ENCODE measurements around the gene UGT1A6.
"Not testable (repeated sequence)": the region's sequence is repeated elsewhere in the genome, so short reads cannot be mapped to it uniquely, and the experiment has no call there.

UGT1A6 gene

GRCh38 chr2:233688341-233688740 lies 4.3 kb upstream of the UGT1A6 start:
- DNase-seq = no peak

DNA sequence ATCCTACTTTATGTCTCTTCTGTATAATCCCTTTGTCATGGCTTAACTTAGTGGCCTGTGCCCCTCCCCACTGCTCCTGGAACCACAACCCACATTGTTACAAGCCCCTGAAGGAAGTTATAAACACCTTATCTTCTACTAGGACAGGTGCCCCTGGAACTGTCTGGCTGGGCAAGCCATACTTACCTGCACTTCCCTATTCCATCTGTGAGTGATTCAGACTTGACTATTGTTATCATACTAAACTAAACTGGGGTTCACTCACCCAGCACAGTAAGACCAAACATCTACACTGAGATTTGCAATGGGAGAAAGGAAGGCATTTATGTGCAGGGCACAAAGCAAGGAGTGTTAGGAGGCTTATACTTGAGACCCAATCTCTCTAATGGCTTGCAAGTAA lies 3.7 kb upstream of the UGT1A6 start:
- DNase-seq = no peak

- DNase-seq = peak; percentile 61
Observed at GRCh38 chr2:233689501-233689900, 3.2 kb upstream of the UGT1A6 start.

GRCh38 chr2:233690444-233690843 lies 2.2 kb upstream of the UGT1A6 start:
- no peak for DNase-seq

DNA sequence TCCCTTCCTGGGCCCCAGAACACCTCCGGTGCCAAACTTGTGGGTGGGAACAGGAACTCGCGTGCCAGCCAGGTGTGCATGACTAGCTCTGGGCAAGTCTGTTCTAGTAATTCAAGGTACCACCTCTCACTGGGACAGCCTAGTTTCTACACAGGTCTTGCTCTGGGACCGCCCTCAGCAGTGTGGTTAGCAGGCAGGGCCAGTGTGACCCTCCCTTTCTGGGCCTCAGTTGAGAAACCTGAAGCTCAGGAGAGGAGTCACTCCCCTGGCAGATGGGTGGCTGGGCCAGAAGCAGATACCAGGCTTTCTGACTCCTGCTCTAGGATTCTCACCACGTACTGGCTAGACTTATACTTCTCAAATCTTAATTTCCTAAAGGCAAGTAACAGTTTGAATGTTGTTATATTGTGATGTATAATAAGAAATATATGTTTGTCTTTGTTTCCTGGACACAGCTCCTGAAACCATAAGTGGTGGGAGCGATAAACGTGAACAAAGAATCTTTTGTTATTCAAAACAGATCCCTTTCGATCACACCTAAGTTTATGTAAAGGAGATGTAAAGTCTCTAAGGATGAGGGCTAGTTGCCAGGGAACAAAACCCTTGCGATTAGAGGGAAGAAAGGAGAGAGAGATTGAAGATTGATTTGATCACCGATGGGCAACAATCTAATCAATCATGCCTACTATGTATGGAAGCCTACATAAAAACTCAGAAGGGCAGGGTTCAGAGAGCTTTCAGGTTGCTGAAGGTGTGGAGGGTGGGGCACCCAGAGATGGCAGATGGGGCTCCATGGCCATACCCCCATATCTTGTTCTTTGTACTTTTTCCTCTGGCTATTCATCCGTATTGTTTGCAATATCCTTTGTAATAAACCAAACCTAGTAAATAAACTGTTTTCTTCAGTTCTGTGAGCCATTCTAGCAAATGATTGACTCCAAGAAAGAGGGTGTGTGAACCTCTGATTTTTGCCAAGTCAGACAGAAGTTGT lies 952 bp upstream of the UGT1A6 start:
- peak; percentile 39 for DNase-seq

- no peak for DNase-seq
Observed at GRCh38 chr2:233693963-233694362, 1.3 kb downstream of the UGT1A6 start.

- DNase-seq = no peak
Observed at GRCh38 chr2:233698740-233699139, 6.0 kb downstream of the UGT1A6 start.

DNA sequence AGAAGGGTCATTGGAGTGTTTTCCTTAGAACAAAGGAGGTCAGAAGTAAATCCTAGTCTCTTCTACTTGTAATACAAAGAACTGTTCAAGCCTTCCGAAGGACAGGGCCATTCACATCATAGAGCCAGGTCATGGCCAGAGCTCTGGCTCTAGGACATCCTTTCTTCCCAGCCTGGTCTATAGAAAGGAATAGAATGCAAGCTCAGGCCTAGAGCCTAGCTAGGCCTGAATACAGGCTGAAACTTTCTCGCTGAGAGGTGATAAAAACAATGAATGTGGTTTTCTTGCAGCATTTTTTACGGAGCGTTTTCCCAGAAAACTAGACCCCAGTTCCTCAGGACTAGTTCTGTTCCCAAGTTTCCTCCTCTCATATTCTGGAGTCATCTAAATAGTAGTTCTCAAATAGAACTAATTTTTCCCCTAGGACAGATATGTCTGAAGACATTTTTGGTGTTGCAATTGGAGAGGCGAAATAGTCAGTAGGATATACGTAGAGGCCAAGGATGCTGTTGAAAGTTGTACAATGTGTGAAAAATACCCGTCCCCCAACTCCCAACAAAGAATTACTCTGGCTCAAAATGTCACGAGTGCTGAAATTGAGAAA lies 6.8 kb downstream of the UGT1A6 start:
- no peak for DNase-seq

DNA sequence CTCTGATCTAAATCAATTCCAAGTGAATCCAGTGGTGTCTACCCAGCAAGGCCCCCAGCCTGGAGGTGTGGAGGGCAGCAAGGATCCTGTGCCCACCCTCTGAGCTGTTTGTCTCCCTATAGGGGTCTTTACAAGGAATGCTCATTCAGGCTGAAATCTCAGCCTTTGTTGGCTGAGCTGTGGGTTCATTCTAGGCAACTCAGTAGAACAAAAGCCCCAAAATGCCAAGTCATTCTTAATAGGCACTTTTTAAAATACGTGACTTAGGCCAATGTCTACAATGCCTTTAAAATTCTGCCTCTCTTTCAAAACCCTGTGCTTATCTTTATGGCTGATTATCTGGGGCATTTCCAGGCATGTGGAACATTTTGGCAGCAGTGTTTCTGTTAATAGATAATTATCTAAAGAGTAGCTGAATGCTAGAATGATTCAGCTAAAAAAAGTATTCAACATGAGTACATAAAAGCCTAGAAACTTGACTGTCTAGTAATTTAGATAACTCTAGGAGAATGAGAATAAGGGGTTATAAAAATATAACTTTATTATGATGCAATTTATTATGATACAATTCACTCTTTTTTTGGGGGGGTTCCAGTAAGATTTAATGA lies 7.4 kb downstream of the UGT1A6 start:
- peak; percentile 96 for DNase-seq

DNA sequence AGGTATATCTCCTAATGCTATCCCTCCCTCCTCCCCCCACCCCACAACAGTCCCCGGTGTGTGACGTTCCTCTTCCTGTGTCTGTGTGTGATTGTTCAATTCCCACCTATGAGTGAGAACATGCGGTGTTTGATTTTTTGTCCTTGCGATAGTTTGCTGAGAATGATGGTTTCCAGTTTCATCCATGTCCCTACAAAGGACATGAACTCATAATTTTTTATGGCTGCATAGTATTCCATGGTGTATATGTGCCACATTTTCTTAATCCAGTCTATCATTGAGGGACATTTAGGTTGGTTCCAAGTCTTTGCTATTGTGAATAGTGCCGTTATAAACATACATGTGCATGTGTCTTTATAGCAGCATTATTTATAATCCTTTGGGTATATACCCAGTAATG lies 8.2 kb downstream of the UGT1A6 start:
- DNase-seq = not testable (repeated sequence)

GRCh38 chr2:233702238-233702637 lies 9.5 kb downstream of the UGT1A6 start:
- no peak for DNase-seq

- peak; percentile 59 for DNase-seq
Observed at GRCh38 chr2:233705911-233706506, 13.3 kb downstream of the UGT1A6 start.

GRCh38 chr2:233706720-233707119 lies 14.0 kb downstream of the UGT1A6 start:
- no peak for DNase-seq

GRCh38 chr2:233707940-233708644 lies 15.4 kb downstream of the UGT1A6 start:
- no peak for DNase-seq

- DNase-seq = no peak
Observed at GRCh38 chr2:233708942-233709341, 16.3 kb downstream of the UGT1A6 start.

- peak; percentile 91 for DNase-seq
Observed at GRCh38 chr2:233711312-233712008, 18.8 kb downstream of the UGT1A6 start.

DNA sequence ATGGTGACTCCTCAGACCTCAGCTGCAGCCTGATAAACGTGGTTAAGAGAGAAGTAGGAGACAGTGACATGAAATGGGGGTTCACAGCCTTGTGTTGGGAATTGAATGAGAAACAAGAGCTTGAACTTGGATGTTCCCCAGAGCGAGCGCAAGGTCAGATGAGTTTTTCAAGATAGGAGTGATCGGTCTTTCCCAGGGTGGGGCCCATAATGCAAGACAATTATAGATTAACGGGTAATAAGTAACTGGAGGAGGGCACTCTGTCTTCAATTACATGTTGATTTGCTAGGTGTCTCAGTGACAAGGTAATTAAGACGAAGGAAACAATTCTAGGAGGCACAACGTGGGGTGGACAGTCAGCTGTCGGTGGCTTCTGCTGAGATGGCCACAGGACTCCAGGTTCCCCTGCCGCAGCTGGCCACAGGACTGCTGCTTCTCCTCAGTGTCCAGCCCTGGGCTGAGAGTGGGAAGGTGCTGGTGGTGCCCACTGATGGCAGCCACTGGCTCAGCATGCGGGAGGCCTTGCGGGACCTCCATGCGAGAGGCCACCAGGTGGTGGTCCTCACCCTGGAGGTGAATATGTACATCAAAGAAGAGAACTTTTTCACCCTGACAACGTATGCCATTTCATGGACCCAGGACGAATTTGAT lies 20.0 kb downstream of the UGT1A6 start, which contains the start of gene UGT1A5:
TSS of gene UGT1A5 (plus strand) at position 297 of the 651 bp plus-strand sequence. CDS start at position 382, 85 bp downstream.
- no peak for DNase-seq

DNA sequence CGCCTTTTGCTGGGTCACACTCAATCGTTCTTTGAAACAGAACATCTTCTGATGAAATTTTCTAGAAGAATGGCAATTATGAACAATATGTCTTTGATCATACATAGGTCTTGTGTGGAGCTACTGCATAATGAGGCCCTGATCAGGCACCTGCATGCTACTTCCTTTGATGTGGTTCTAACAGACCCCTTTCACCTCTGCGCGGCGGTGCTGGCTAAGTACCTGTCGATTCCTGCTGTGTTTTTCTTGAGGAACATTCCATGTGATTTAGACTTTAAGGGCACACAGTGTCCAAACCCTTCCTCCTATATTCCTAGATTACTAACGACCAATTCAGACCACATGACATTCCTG lies 20.5 kb downstream of the UGT1A6 start:
- DNase-seq = no peak

GRCh38 chr2:233714121-233714520 lies 21.4 kb downstream of the UGT1A6 start:
- DNase-seq = peak; percentile 55

DNA sequence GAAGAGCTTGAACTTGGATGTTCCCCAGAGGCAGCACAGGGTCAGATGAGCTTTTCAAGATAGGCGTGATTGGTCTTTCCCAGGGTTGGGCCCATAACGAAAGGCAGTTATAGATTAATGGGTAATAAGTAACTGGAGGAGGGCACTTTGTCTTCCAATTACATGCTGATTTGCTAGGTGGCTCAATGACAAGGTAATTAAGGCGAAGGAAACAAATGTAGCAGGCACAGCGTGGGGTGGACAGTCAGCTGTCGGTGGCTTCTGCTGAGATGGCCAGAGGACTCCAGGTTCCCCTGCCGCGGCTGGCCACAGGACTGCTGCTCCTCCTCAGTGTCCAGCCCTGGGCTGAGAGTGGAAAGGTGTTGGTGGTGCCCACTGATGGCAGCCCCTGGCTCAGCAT lies 25.9 kb downstream of the UGT1A6 start, which contains the start of gene UGT1A4:
TSS of gene UGT1A4 (plus strand) at position 185 of the 400 bp plus-strand sequence. CDS start at position 270, 85 bp downstream.
- DNase-seq = no peak

GRCh38 chr2:233728723-233729301 lies 36.1 kb downstream of the UGT1A6 start, which contains the start of gene UGT1A3:
UGT1A3 (plus strand) TSS chr2:233729042; CDS start chr2:233729127, 85 bp downstream.
- DNase-seq = no peak

All from hematopoietic multipotent progenitor cell treated with erythropoietin and hydrocortisone succinate and interleukin-3 and kit ligand, for 6 days (in vitro differentiated cells).